ENCODE data around the gene CTBS. TPM values are rescaled to one million over a fixed set of nuclear protein-coding genes. Genes with fewer than 3 reads are reported as not detected.

The CTBS gene
- total RNA-seq, 2 donors from 2014 or later, result 7.5 to 9.2 TPM

- Histone ChIP-seq H3K27me3 (no peaks in the 10 kb centered on the region), H3K9me3 (no peaks in the 10 kb centered on the region), H3K27ac (peak overlapping the region in 1 of 2 donors; percentile 23), H3K36me3 (no peaks in the 10 kb centered on the region), H3K4me3 (no peak overlapping the region), H3K4me1 (peaks cover 0 to 11% of the 10 kb centered on the region in 2 donors)
- no peak for DNase-seq (ENCODE audit: low spot score)
- TF ChIP-seq, protein P1, sequence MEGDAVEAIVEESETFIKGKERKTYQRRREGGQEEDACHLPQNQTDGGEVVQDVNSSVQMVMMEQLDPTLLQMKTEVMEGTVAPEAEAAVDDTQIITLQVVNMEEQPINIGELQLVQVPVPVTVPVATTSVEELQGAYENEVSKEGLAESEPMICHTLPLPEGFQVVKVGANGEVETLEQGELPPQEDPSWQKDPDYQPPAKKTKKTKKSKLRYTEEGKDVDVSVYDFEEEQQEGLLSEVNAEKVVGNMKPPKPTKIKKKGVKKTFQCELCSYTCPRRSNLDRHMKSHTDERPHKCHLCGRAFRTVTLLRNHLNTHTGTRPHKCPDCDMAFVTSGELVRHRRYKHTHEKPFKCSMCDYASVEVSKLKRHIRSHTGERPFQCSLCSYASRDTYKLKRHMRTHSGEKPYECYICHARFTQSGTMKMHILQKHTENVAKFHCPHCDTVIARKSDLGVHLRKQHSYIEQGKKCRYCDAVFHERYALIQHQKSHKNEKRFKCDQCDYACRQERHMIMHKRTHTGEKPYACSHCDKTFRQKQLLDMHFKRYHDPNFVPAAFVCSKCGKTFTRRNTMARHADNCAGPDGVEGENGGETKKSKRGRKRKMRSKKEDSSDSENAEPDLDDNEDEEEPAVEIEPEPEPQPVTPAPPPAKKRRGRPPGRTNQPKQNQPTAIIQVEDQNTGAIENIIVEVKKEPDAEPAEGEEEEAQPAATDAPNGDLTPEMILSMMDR (IDR thresholded peaks at IDR 0.05), result no peak
These were observed 9.4 kb upstream of the CTBS start for GRCh38 chr1:84583648-84584047.

DNA sequence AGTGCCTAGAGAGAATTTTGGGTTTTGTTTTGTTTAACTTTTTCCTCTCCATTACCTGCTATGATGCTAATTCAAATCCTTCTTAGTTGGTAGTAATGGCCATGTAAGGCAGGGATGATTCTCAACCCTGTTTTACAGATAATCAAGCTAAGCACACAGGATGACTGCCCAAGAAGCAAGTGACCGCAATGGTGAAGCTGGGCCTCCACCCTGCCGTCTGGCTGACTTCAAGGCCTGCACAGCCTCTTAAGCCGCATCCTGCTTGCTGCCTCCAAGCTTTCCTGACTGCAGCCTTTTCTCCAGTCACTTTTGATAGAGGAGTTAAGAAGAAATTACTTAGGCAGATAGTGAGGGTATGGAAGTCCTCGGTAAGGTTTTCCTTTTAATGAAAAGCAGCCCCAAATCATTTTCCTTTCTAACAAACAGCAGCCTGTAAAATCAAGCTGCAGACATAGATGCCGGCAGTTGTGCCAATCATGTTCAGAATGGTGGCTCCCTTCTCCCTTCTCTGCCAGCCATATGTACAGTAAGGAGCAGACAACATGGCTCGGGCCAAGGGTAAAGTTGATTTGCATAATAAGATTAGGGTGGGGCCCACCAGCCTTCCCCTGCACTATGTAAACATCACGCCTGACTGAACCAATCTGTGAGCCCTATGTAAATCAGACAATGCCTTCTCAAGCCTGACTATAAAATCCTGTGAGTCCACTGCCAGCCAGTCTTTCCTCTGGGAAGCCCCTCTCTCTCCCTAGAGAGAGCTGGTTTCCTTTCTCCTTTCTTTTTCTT lies 8.8 kb upstream of the CTBS start:
- Histone ChIP-seq H3K27me3 (no peaks in the 10 kb centered on the region), H3K4me1 (peaks cover 0 to 11% of the 10 kb centered on the region in 2 donors), H3K36me3 (no peaks in the 10 kb centered on the region), H3K9me3 (no peaks in the 10 kb centered on the region), H3K4me3 (no peak overlapping the region), H3K27ac (peak overlapping the region in 1 of 2 donors; percentile 23)
- TF ChIP-seq, protein P1 (IDR thresholded peaks at IDR 0.05), result no peak
- DNase-seq (ENCODE audit: low spot score), result no peak

DNA sequence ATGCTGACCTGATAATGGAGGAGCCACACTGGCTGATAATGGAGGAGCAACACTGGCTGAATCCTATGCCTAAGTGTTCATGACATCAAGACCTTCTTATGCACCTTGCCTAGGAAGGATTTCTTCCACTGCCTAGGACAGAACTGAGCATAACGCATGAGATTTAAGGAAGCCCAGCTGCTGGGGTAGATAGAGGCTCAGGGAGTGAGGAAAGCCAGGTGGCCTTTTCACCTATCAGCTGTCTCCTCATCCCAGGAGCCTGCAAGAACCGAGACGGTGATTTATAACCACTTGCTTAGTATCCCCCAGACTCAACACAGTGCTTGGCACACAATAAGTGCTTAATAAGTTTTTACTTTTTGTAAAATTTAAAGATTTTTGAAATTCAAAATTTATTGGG lies 7.4 kb upstream of the CTBS start:
- Histone ChIP-seq H3K27me3 (no peaks in the 10 kb centered on the region), H3K4me3 (no peak overlapping the region), H3K4me1 (peaks cover 0 to 11% of the 10 kb centered on the region in 2 donors), H3K9me3 (no peaks in the 10 kb centered on the region), H3K27ac (no peak overlapping the region), H3K36me3 (no peaks in the 10 kb centered on the region)
- TF ChIP-seq, protein P1 (IDR thresholded peaks at IDR 0.05), result no peak
- no peak for DNase-seq (ENCODE audit: low spot score)

GRCh38 chr1:84574936-84575335 lies 696 bp upstream of the CTBS start:
- Histone ChIP-seq H3K4me3 (peak overlapping the region; percentile 77 to 84), H3K4me1 (peaks cover 0 to 8% of the 10 kb centered on the region in 2 donors), H3K9me3 (no peaks in the 10 kb centered on the region), H3K36me3 (peaks cover 6% of the 10 kb centered on the region), H3K27ac (peak overlapping the region; percentile 94 to 99), H3K27me3 (no peaks in the 10 kb centered on the region)
- TF ChIP-seq, protein P1 (IDR thresholded peaks at IDR 0.05), result no peak
- DNase-seq (ENCODE audit: low spot score), result no peak

DNA sequence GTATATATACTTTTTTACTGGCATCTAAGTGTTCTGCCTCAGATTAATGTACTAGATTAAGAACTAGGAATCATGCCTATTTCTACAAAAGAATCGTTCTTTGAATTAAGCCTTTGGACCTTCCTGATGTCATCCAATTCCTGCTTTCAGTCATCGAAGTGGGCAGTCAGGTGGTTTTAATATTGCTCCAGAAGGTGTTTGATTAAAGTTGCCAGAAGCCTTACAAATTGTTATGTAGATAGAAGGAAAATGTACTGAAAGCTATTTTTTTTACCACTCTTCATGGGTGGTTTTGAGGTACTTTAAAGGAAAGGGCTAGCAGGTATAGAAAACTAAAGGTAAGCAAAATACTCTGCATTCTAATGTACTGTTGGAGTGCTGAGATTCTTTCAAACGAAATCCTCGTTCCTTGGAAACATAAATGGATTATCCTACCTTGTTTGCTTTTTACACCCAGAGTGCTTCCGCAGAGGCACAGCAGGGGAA lies 716 bp downstream of the CTBS start:
- H3K4me1 ChIP-seq, result peaks cover 0 to 8% of the 10 kb centered on the region in 2 donors
- TF ChIP-seq, protein P1 (IDR thresholded peaks at IDR 0.05), result no peak
- H3K27me3 ChIP-seq, result no peaks in the 10 kb centered on the region
- H3K27ac ChIP-seq, result peak overlapping the region; percentile 94 to 99
- no peak for DNase-seq (ENCODE audit: low spot score)
- peak overlapping the region; percentile 77 to 84 for H3K4me3 ChIP-seq
- peaks cover 11% of the 10 kb centered on the region for H3K36me3 ChIP-seq
- no peaks in the 10 kb centered on the region for H3K9me3 ChIP-seq

All from right atrium auricular region (tissue), 2 donors.